Left lung (tissue), 10 donors: ENCODE results near the gene NKD2. TPM values are rescaled to one million over a fixed set of nuclear protein-coding genes. Genes with fewer than 3 reads are reported as not detected.

Source experiments
- ATAC-seq: fragments of 200-7000 bp; cut with Tn5 transposase; one replicate; pipeline ENCODE4 v1.9.1; 2020; ENCODE audit warnings: moderate library complexity
- DNase-seq, 4 donors: peaks; one replicate each; pipeline ENCODE4 v3.0.0-alpha.2; 2013 to 2020
- H3K27ac ChIP-seq, 2 donors: fragments of 200-600 bp; sonication (generic) in 1 of 2; one replicate each; pipeline versions ENCODE4 v1.5.0 to v1.8.0; 2020 to 2021
- H3K27me3 ChIP-seq, 2 donors: fragments of 200-600 bp; sonication (generic) in 1 of 2; one replicate each; pipeline versions ENCODE4 v1.5.0 to v1.8.0; 2020 to 2021
- H3K36me3 ChIP-seq, 2 donors: fragments of 200-600 bp; sonication (generic) in 1 of 2; one replicate each; pipeline versions ENCODE4 v1.5.0 to v1.8.0; 2020 to 2021
- H3K4me1 ChIP-seq, 2 donors: fragments of 200-600 bp; one replicate each; pipeline ENCODE4 v1.8.0; 2021
- H3K4me3 ChIP-seq, 2 donors: fragments of 200-600 bp; sonication (generic) in 1 of 2; one replicate each; pipeline versions ENCODE4 v1.5.0 to v1.8.0; 2020 to 2021; ENCODE audit warnings: mild to moderate bottlenecking in 1 of 2
- H3K9me3 ChIP-seq, 2 donors: fragments of 200-600 bp; sonication (generic) in 1 of 2; one replicate each; pipeline versions ENCODE4 v1.5.0 to v1.8.0; 2020 to 2021
- intact Hi-C, 2 donors: fragments of 100-400 bp; cut with DNase I; formaldehyde crosslinking; loops; one replicate each; pipeline versions ENCODE4 v1.11.2 to v1.14.2; 2022
- polyA plus RNA-seq, 6 donors: library from polyadenylated mRNA; unstranded; fragments of 120-200 nt; gene quantifications; one replicate each; pipeline ENCODE4 v1.2.1, GENCODE V29; 2013; ENCODE audit not compliant: insufficient read length in 6 of 6
- total RNA-seq, 2 donors: library from RNA; stranded (reverse); fragmentation: NEBNext Ultra II Directional; extraction: Animal tissue kit (Norgen Biotek cat#: 25700); gene quantifications; one replicate each; pipeline ENCODE4 v1.2.1, GENCODE V29; 2021
- TF ChIP-seq, protein P1 (sequence below), 2 donors: fragments of 200-600 bp; sonication (generic) in 1 of 2; IDR thresholded peaks; one replicate each; pipeline versions ENCODE4 v1.5.0 to v1.8.0; 2021; ENCODE audit warnings: antibody characterized with exemption in 2 of 2
- donor health status: DM: no; HTN: yes; CAD: no.
- donor health status: DM: no; HTN: no; CAD: no.

NKD2 gene
- total and polyA plus RNA-seq, 8 donors: 6.3 to 61.5 (median 10.3) TPM

DNA sequence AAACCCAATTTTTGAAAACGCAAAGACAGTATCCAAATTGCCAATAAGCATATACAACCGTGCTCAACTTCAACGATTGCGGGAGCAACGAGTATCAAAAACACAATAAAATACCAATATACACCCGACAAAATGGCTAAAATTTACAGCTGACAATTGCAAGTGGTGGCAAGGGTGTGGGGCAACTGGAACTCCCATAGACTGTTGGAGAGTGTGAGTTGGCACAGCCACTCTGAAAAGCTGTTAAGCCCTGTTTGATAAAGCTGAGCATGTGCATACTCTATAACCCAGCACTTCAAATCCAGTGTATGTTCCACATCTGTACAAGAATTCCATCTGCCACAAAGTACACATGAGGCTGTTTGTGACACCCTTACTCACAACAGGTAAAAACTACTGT, 20.3 kb upstream of the NKD2 start:
- Histone ChIP-seq H3K36me3 (no peaks in the 10 kb centered on the region), H3K27ac (no peak overlapping the region), H3K27me3 (peaks cover 0 to 34% of the 10 kb centered on the region in 2 donors), H3K4me1 (peaks cover 7 to 8% of the 10 kb centered on the region in 2 donors), H3K4me3 (no peak overlapping the region), H3K9me3 (no peaks in the 10 kb centered on the region)
- TF ChIP-seq, protein P1, sequence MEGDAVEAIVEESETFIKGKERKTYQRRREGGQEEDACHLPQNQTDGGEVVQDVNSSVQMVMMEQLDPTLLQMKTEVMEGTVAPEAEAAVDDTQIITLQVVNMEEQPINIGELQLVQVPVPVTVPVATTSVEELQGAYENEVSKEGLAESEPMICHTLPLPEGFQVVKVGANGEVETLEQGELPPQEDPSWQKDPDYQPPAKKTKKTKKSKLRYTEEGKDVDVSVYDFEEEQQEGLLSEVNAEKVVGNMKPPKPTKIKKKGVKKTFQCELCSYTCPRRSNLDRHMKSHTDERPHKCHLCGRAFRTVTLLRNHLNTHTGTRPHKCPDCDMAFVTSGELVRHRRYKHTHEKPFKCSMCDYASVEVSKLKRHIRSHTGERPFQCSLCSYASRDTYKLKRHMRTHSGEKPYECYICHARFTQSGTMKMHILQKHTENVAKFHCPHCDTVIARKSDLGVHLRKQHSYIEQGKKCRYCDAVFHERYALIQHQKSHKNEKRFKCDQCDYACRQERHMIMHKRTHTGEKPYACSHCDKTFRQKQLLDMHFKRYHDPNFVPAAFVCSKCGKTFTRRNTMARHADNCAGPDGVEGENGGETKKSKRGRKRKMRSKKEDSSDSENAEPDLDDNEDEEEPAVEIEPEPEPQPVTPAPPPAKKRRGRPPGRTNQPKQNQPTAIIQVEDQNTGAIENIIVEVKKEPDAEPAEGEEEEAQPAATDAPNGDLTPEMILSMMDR (IDR thresholded peaks at IDR 0.05): no peak
- ATAC-seq (no peak), DNase-seq (no peak)
- intact Hi-C loops: no loop called here

DNA sequence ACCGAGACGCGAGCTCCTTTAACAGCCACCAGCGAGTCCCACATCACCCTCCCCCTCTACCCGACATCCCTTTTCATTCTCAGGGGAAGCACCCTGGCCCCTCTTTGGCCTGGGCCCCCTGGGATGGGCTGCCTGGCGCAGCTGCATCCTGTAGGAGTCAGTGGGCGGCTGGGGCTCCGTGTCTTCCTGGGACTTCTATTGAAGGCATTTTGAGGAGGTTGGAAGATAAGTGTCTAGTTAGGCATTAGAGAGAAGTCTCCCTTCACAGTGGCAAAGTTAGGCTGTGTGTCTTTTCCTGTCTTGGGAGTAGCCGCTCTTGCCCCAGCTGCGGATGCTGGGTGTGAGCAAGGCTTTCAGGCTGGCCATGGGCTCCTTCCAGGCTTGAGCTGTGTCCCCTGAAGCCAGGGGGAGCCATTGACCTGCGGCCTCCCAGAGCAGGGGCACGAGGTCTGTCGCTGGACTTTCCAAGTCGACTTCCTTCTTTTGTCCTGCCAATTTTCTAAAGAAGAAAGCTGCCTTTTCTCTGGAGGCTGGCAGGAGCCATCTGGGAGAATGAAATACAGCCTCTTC, 18.6 kb upstream of the NKD2 start:
- DNase-seq (peak in 3 of 4 donors; percentile 65 to 88 (median 78)), ATAC-seq (peak; percentile 70)
- TF ChIP-seq, protein P1 (IDR thresholded peaks at IDR 0.05): peak in 1 of 2 donors; percentile 32
- Histone ChIP-seq H3K27ac (peak overlapping the region; percentile 42 to 63), H3K9me3 (no peaks in the 10 kb centered on the region), H3K36me3 (no peaks in the 10 kb centered on the region), H3K4me1 (peaks cover 7 to 8% of the 10 kb centered on the region in 2 donors), H3K27me3 (peaks cover 0 to 34% of the 10 kb centered on the region in 2 donors), H3K4me3 (no peak overlapping the region)
- intact Hi-C loops: loop anchor here in 1 of 2 donors (10.0 kb wide), 1 partner anchor 145 kb away; no protein-coding TSS in a partner anchor

- Histone ChIP-seq H3K4me3 (no peak overlapping the region), H3K36me3 (no peaks in the 10 kb centered on the region), H3K4me1 (peaks cover 7 to 8% of the 10 kb centered on the region in 2 donors), H3K27ac (no peak overlapping the region), H3K27me3 (peaks cover 0 to 34% of the 10 kb centered on the region in 2 donors), H3K9me3 (no peaks in the 10 kb centered on the region)
- intact Hi-C loops: loop anchor here in 1 of 2 donors (10.0 kb wide), 1 partner anchor 143 kb away; no protein-coding TSS in a partner anchor
- ATAC-seq (no peak), DNase-seq (peak in 2 of 4 donors; percentile 27 to 51)
- TF ChIP-seq, protein P1 (IDR thresholded peaks at IDR 0.05): no peak
These were observed 16.9 kb upstream of the NKD2 start for GRCh38 chr5:991472-992267.

GRCh38 chr5:994272-994607, 14.4 kb upstream of the NKD2 start:
- Histone ChIP-seq H3K27me3 (peaks cover 0 to 26% of the 10 kb centered on the region in 2 donors), H3K9me3 (no peaks in the 10 kb centered on the region), H3K4me1 (peaks cover 7 to 8% of the 10 kb centered on the region in 2 donors), H3K27ac (no peak overlapping the region), H3K36me3 (no peaks in the 10 kb centered on the region), H3K4me3 (no peak overlapping the region)
- no peak for ATAC-seq
- intact Hi-C loops: loop anchor here in 1 of 2 donors (10.0 kb wide), 1 partner anchor 141 kb away; no protein-coding TSS in a partner anchor
- no peak for DNase-seq
- TF ChIP-seq, protein P1 (IDR thresholded peaks at IDR 0.05): no peak

GRCh38 chr5:994821-995220, 13.8 kb upstream of the NKD2 start:
- peaks cover 0 to 20% of the 10 kb centered on the region in 2 donors for H3K27me3 ChIP-seq
- TF ChIP-seq, protein P1 (IDR thresholded peaks at IDR 0.05): no peak
- no peak overlapping the region for H3K4me3 ChIP-seq
- ATAC-seq (no peak), DNase-seq (peak in 1 of 4 donors; percentile 37)
- peaks cover 3 to 6% of the 10 kb centered on the region in 2 donors for H3K4me1 ChIP-seq
- intact Hi-C loops: loop anchor here in 1 of 2 donors (10.0 kb wide), 1 partner anchor 140 kb away; no protein-coding TSS in a partner anchor
- no peaks in the 10 kb centered on the region for H3K9me3 ChIP-seq
- H3K36me3 ChIP-seq: no peaks in the 10 kb centered on the region
- no peak overlapping the region for H3K27ac ChIP-seq
